Measurements from ENCODE around the gene KRTAP10-11.
"Not testable (repeated sequence)": the region's sequence is repeated elsewhere in the genome, so short reads cannot be mapped to it uniquely, and the experiment has no call there.

Gene KRTAP10-11

GRCh38 chr21:44614961-44615391 lies 31.2 kb upstream of the KRTAP10-11 start:
- DNase-seq (ENCODE audit: low read depth in 2 of 2) = no peak

GRCh38 chr21:44615466-44615865 lies 30.7 kb upstream of the KRTAP10-11 start:
- DNase-seq (ENCODE audit: low read depth in 2 of 2) = no peak

GRCh38 chr21:44615911-44616590 lies 30.2 kb upstream of the KRTAP10-11 start:
- no peak for DNase-seq (ENCODE audit: low read depth in 2 of 2)

DNA sequence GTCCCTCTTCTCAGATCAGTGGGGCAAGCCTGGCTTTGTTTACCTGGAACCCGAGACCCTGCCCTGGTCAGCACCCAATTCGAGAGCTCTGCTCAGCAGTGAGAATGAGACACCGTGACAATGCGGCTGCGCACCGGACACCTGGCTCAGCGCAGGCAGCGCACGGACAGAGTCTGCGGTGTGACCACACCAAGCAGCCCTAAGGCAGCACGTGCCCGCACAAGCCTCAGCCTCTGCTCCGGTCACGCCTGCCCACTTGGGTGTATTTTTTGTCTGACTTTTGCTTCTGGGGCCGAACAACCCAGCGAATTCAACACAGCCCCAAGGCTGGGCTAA lies 29.7 kb upstream of the KRTAP10-11 start:
- no peak for DNase-seq (ENCODE audit: low read depth in 2 of 2)

DNA sequence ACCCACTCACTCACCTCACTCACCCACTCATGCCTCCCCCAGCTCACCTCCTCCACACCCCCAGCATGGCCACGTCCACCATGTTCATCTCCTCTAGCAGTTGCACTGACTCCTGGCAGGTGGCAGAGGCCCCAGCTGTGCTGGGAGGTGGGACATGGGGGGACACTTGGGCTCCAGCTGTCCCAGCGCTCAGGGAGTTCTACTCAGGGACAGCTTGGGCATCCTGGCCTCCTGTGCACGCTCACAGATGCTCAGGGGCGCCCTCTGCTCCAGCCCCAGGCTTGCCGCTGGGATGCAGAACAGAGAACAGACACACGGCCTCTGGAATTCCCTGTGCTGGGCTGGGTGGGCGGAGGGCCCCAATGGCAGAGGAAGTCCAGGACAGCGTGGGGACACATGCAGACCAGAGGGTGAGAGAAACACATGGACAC lies 29.1 kb upstream of the KRTAP10-11 start:
- DNase-seq (ENCODE audit: low read depth in 2 of 2) = no peak

GRCh38 chr21:44618504-44618903 lies 27.7 kb upstream of the KRTAP10-11 start:
- no peak for DNase-seq (ENCODE audit: low read depth in 2 of 2)

DNA sequence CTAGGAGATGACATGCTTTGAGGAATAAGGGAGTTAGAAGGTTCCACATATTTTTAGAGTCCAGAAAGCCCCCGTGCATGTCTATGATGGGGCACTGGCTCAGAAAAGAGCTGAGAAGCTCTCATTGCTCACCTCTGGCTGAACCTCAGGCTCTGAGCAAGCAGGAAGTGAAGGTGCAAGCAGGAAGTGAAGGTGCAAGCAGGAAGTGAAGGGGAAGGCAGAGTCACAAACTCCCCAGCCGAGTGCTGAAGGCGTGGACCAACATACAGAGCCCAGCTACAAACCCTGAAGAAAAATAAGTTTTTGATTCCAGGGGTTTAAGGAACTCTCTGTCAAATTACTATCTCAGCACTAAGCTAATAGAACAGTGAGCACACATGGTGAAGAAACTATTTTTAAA lies 27.3 kb upstream of the KRTAP10-11 start:
- peak in 1 of 2 donors; percentile 13 for DNase-seq (ENCODE audit: low read depth in 2 of 2)

GRCh38 chr21:44619886-44620285 lies 26.3 kb upstream of the KRTAP10-11 start:
- DNase-seq (ENCODE audit: low read depth in 2 of 2) = no peak

- no peak for DNase-seq (ENCODE audit: low read depth in 2 of 2)
Observed at GRCh38 chr21:44623575-44623974, 22.6 kb upstream of the KRTAP10-11 start.

DNA sequence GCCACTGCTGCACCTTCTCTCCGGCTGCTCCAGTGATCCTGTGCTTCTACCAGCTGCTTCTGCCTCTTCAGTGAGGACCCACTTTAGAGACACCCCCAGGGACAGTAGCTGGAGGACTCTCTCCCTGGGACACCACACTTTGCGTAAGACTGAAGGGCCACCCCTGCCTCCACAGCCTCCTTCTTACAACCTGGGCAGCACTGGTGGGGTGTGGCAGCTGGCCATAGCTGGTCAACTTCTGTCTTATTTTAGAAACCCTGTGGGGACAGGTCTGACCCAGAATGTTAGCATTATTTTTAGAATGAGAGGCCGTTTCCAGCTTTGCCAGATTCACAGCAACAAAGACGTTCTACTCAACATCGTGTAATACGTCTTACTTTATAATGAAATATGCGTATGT lies 20.5 kb upstream of the KRTAP10-11 start:
- DNase-seq (ENCODE audit: low read depth in 2 of 2) = no peak

DNA sequence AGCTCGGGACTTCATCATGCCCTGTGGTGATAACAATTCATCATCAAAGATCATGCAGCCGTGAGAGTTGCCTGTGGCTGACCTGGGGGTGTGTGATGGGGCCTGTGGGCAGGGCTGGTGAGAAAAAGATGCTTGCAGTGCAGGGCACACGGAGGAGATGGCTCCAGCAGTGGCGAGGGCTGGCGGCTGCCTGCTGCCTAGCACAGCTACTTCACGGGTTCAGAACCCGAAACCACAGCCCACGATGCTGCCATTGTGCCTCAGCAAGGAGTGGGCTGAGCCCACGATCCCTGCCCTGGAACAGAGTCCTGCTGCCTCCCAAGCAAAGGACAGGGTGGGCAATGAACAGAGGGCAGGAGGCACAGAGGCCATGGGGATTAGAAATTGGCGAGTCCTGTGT lies 20.0 kb upstream of the KRTAP10-11 start:
- DNase-seq (ENCODE audit: low read depth in 2 of 2) = no peak

DNA sequence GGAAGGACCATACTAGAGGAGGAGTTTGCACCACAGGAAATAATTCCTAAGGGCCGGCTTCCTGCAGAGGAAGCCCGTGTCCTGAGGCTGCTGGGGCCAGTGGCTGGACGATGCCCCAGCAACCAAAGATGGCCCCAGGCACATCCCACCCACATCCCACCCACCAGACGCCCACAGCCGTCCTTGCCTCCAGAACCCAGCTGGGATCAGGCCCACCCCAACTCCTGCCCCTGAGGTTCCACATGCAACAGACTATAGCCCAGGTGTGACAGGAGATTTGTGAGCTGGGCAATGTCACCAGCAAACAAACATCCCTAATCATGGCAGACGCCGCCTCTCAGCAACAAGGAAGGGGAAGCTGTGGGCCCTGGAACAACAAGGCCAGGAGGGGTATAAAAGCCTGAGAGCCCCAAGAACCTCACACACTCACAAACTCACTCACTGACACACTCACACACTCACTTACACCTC lies 19.5 kb upstream of the KRTAP10-11 start, which contains the start of gene KRTAP10-9:
Gene KRTAP10-9, plus strand, starts transcription at position 421 of the 471 bp plus-strand sequence. CDS start 79 bp downstream, outside the sequence.
- no peak for DNase-seq (ENCODE audit: low read depth in 2 of 2)

DNA sequence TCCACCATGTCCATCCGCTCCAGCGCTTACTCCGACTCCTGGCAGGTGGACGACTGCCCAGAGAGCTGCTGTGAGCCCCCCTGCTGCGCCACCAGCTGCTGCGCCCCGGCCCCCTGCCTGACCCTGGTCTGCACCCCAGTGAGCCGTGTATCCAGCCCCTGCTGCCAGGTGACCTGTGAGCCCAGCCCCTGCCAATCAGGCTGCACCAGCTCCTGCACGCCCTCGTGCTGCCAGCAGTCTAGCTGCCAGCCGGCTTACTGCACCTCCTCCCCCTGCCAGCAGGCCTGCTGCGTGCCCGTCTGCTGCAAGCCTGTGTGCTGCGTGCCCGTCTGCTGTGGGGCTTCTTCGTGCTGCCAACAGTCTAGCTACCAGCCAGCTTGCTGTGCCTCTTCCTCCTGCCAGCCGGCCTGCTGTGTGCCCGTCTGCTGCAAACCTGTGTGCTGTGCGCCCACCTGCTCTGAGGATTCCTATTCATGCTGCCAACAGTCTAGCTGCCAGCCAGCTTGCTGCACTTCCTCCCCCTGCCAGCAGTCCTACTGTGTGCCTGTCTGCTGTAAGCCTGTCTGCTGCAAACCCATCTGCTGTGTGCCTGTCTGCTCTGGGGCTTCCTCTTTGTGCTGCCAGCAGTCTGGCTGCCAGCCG lies 18.9 kb upstream of the KRTAP10-11 start:
- not testable (repeated sequence) for DNase-seq (ENCODE audit: low read depth in 2 of 2)

- not testable (repeated sequence) for DNase-seq (ENCODE audit: low read depth in 2 of 2)
Observed at GRCh38 chr21:44627831-44628233, 18.4 kb upstream of the KRTAP10-11 start.

GRCh38 chr21:44628707-44629391 lies 17.4 kb upstream of the KRTAP10-11 start:
- no peak for DNase-seq (ENCODE audit: low read depth in 2 of 2)

DNA sequence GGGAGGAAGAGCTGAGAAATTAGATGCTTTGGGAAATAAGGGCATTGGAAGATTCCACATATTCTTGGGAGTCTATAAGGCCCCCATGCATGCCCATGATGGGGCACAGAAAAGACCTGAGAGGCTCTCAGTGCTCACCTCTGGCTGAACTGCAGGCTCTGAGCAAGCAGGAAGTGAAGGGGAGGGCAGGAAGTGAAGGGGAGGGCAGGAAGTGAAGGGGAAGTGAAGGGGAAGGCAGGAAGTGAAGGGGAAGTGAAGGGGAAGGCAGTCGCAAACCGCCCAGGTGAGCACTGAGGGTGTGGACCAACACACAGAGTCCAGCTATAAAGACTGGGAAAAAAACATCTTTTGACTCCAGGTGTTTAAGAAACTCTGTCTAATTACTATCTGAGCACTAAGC lies 15.8 kb upstream of the KRTAP10-11 start:
- DNase-seq (ENCODE audit: low read depth in 2 of 2) = no peak

- no peak for DNase-seq (ENCODE audit: low read depth in 2 of 2)
Observed at GRCh38 chr21:44632067-44632466, 14.1 kb upstream of the KRTAP10-11 start.

GRCh38 chr21:44636209-44637017 lies 9.8 kb upstream of the KRTAP10-11 start:
- DNase-seq (ENCODE audit: low read depth in 2 of 2) = no peak

GRCh38 chr21:44637018-44637850 lies 9.0 kb upstream of the KRTAP10-11 start, which contains the start of gene KRTAP10-10:
TSS of gene KRTAP10-10 (plus strand) at chr21:44637356. CDS start at chr21:44637418, 62 bp downstream.
- DNase-seq (ENCODE audit: low read depth in 2 of 2) = no peak

DNA sequence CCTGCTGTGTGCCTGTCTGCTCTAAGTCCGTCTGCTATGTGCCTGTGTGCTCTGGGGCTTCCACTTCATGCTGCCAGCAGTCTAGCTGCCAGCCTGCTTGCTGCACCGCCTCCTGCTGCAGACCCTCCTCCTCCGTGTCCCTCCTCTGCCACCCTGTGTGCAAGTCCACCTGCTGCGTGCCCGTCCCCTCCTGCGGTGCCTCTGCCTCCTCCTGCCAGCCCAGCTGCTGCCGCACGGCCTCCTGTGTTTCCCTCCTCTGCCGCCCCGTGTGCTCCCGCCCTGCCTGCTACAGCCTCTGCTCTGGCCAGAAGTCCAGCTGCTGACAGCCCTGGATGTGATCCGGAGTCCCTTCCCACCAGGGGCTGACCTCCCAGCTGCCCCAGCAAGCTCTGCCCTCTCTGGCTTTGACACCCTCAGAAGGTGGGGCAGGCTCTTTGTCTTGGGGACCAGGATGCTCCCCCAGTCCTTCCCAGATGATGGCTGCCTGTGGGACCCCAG lies 8.3 kb upstream of the KRTAP10-11 start:
- DNase-seq (ENCODE audit: low read depth in 2 of 2) = not testable (repeated sequence)

Data from stimulated activated CD8-positive, alpha-beta memory T cell treated with anti-CD3 and anti-CD28 coated beads, Interleukin-2, amount 100 ng/mL, for 48 hours (primary cell).